Gastroesophageal sphincter (tissue), 3 donors: ENCODE measurements around the gene CBFA2T2.

Experiments
- CTCF ChIP-seq, 4 experiments: fragments of 200-600 bp in 2 of 4; fragments of 450-650 bp in 2 of 4; sonication (generic) in 1 of 4; IDR thresholded peaks; one replicate each; pipeline ENCODE4 v1.5.1; 2017 to 2019; ENCODE audit warnings: antibody characterized with exemption in 4 of 4, mild to moderate bottlenecking in 2 of 4, moderate library complexity in 2 of 4
- POLR2A ChIP-seq, 2 donors: fragments of 450-650 bp; IDR thresholded peaks; one replicate each; pipeline ENCODE4 v1.6.1; 2017; ENCODE audit warnings: antibody characterized with exemption in 2 of 2, mild to moderate bottlenecking in 2 of 2, moderate library complexity in 1 of 2
- POLR2AphosphoS5 ChIP-seq: sonication (generic); formaldehyde crosslinking; IDR thresholded peaks from one replicate; pipeline ENCODE4 v1.6.1; 2017; ENCODE audit warnings: antibody characterized with exemption

DNA sequence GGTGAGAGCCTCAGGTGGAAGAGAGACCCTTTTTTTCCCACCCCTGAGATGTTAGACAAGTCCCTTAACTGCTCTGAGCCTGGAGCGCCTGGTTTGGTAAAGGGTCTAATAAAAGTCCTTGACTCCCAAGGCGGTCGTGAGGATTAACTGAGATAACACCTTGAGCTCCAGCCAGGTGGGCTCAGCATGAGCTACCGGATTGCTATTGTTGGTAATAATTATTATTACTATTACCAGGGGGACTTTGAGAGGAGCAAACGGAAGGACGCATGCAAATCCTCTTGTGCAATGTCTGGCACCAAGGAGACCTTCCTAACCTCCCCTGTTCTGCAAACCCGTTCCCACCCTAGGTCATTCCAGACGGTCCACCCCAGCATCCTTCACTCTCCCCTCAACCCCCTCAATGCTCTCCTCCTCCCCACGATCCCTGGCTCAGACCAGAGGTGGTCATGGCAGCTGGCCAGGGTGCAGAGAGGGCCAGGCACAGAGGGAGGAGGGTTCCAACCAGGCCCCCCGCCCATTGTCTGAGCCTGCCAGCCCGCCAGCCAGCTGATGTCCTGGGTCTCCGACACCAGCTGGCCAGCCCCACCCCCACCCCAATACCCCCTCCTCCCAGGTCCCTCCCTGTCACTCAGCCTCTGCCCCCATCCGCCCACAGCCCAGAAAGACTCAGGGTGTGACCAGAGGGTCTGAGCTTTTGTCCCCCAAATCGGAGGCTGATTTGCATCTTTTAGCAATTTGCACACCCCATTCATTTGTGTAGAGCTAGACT, 14.3 kb upstream of the CBFA2T2 start:
- TF ChIP-seq CTCF (IDR thresholded peaks at IDR 0.05) = no peak
- no peak for TF ChIP-seq POLR2AphosphoS5
- no peak for TF ChIP-seq POLR2A (IDR thresholded peaks at IDR 0.05)
